Osteocyte (in vitro differentiated cells): ENCODE results near the gene FKBP15. TPM values are rescaled to one million over a fixed set of nuclear protein-coding genes. Genes with fewer than 3 reads are reported as not detected.

ENCODE experiments used
- DNase-seq: peaks from one replicate; pipeline ENCODE4 v3.0.0; 2021; ENCODE audit warnings: mixed read lengths; ENCODE audit not compliant: unreplicated experiment; ENCODE audit errors: extremely low spot score
- H3K27ac Mint-ChIP-seq: one replicate; pipeline ENCODE4 v1.8.0; 2021; ENCODE audit warnings: mild to moderate bottlenecking, mixed read lengths; ENCODE audit not compliant: unreplicated experiment
- H3K27me3 Mint-ChIP-seq: one replicate; pipeline ENCODE4 v1.8.0; 2021; ENCODE audit warnings: mixed read lengths; ENCODE audit not compliant: unreplicated experiment
- H3K36me3 Mint-ChIP-seq: one replicate; pipeline ENCODE4 v1.8.0; 2021; ENCODE audit warnings: mixed read lengths; ENCODE audit not compliant: unreplicated experiment
- H3K4me1 Mint-ChIP-seq: one replicate; pipeline ENCODE4 v1.8.0; 2021; ENCODE audit warnings: mixed read lengths; ENCODE audit not compliant: unreplicated experiment
- H3K4me3 Mint-ChIP-seq: one replicate; pipeline ENCODE4 v1.8.0; 2021; ENCODE audit warnings: mild to moderate bottlenecking, moderate library complexity, mixed read lengths; ENCODE audit not compliant: unreplicated experiment
- H3K9me3 Mint-ChIP-seq: one replicate; pipeline ENCODE4 v1.8.0; 2021; ENCODE audit warnings: mixed read lengths; ENCODE audit not compliant: unreplicated experiment
- CTCF ChIP-seq: fragments of 200-600 bp; sonication (generic); IDR thresholded peaks from 2 replicates; pipeline ENCODE4 v1.5.0; 2021; ENCODE audit warnings: antibody characterized with exemption, mild to moderate bottlenecking, moderate library complexity
- total RNA-seq: library from RNA; stranded (reverse); gene quantifications from 2 replicates; pipeline ENCODE4 v1.2.1, GENCODE V29; 2021

The FKBP15 gene
- total RNA-seq, 1 donor from 2014 or later, result 31.9 TPM

DNA sequence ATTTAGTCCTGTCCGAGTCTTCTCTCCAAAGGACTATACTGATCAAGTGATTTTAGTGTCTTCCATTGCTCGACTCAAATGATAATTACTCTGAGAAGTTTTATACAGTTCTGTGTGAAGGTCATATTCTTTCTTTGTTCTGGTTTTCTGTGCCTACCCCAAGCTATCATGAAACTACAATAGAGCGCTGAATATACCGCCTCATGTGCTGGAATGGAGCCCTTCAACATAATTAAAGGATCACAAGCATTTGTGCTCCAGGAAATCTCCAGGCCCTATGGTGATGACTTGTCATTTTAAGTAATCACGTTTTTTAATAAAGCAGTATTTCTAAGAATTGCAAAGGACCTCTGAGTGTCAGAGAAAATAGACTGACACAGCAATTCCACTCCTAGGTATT is 81.1 kb downstream of the FKBP15 start:
- DNase-seq, result no peak
- no peak overlapping the region for H3K4me3 Mint-ChIP-seq
- no peaks in the 10 kb centered on the region for H3K36me3 Mint-ChIP-seq
- H3K9me3 Mint-ChIP-seq, result peaks cover 6% of the 10 kb centered on the region
- peaks cover 31% of the 10 kb centered on the region for H3K27me3 Mint-ChIP-seq
- TF ChIP-seq CTCF, result no peak
- H3K4me1 Mint-ChIP-seq, result no peaks in the 10 kb centered on the region
- H3K27ac Mint-ChIP-seq, result no peak overlapping the region

- Mint-ChIP-seq H3K4me1 (no peaks in the 10 kb centered on the region), H3K36me3 (no peaks in the 10 kb centered on the region), H3K9me3 (peaks cover 6% of the 10 kb centered on the region), H3K27me3 (peaks cover 26% of the 10 kb centered on the region), H3K27ac (no peak overlapping the region), H3K4me3 (no peak overlapping the region)
- TF ChIP-seq CTCF, result no peak
- no peak for DNase-seq
These were observed 81.8 kb downstream of the FKBP15 start for GRCh38 chr9:113139225-113139829.

GRCh38 chr9:113138760-113139159 is 82.3 kb downstream of the FKBP15 start:
- no peak for DNase-seq
- no peak for TF ChIP-seq CTCF
- H3K27ac Mint-ChIP-seq, result no peak overlapping the region
- peaks cover 24% of the 10 kb centered on the region for H3K27me3 Mint-ChIP-seq
- H3K36me3 Mint-ChIP-seq, result no peaks in the 10 kb centered on the region
- H3K4me3 Mint-ChIP-seq, result no peak overlapping the region
- no peaks in the 10 kb centered on the region for H3K4me1 Mint-ChIP-seq
- H3K9me3 Mint-ChIP-seq, result peaks cover 6% of the 10 kb centered on the region

- no peaks in the 10 kb centered on the region for H3K36me3 Mint-ChIP-seq
- DNase-seq, result no peak
- H3K27me3 Mint-ChIP-seq, result peaks cover 21% of the 10 kb centered on the region
- H3K4me3 Mint-ChIP-seq, result no peak overlapping the region
- H3K4me1 Mint-ChIP-seq, result no peaks in the 10 kb centered on the region
- H3K9me3 Mint-ChIP-seq, result peaks cover 6% of the 10 kb centered on the region
- TF ChIP-seq CTCF, result no peak
- no peak overlapping the region for H3K27ac Mint-ChIP-seq
These were observed 83.6 kb downstream of the FKBP15 start for GRCh38 chr9:113137196-113138168.

- TF ChIP-seq CTCF, result no peak
- H3K4me3 Mint-ChIP-seq, result no peak overlapping the region
- DNase-seq, result no peak
These were observed 89.4 kb downstream of the FKBP15 start for GRCh38 chr9:113131689-113132151.

More at GRCh38 chr9:113131689-113132151, 89.4 kb downstream of the FKBP15 start:
- Mint-ChIP-seq H3K36me3 (no peaks in the 10 kb centered on the region), H3K9me3 (no peaks in the 10 kb centered on the region), H3K4me1 (no peaks in the 10 kb centered on the region), H3K27ac (no peak overlapping the region), H3K27me3 (peaks cover 13% of the 10 kb centered on the region)
